HFFc6 (cell line): ENCODE results near the gene APCDD1. TPM values are rescaled to one million over a fixed set of nuclear protein-coding genes. Genes with fewer than 3 reads are reported as not detected.

Experiments
- DNase-seq: peaks from one replicate; pipeline ENCODE4 v3.0.0-alpha.2; 2018
- H3K27ac Mint-ChIP-seq: 2 replicates; pipeline ENCODE4 v1.8.0; 2020; ENCODE audit warnings: mild to moderate bottlenecking, mixed read lengths
- H3K27me3 Mint-ChIP-seq: 2 replicates; pipeline ENCODE4 v1.8.0; 2021; ENCODE audit warnings: mild to moderate bottlenecking, moderate library complexity, mixed read lengths; ENCODE audit not compliant: insufficient read depth
- H3K36me3 Mint-ChIP-seq: 2 replicates; pipeline ENCODE4 v1.8.0; 2021; ENCODE audit warnings: low read depth, mixed read lengths
- H3K4me1 Mint-ChIP-seq: 2 replicates; pipeline ENCODE4 v1.8.0; 2020; ENCODE audit warnings: low read depth, mixed read lengths
- H3K4me3 Mint-ChIP-seq: 2 replicates; pipeline ENCODE4 v1.8.0; 2020; ENCODE audit warnings: mild to moderate bottlenecking, moderate library complexity, mixed read lengths
- H3K9me3 Mint-ChIP-seq: 2 replicates; pipeline ENCODE4 v1.8.0; 2020; ENCODE audit warnings: mild to moderate bottlenecking, mixed read lengths
- CTCF ChIP-seq: fragments of 200-600 bp; sonication (generic); IDR thresholded peaks from 2 replicates; pipeline ENCODE4 v1.5.0; 2021; ENCODE audit warnings: antibody characterized with exemption, mild to moderate bottlenecking
- total RNA-seq, 6 experiments: library from RNA; stranded (reverse); fragmentation: NEBNext Ultra II Directional; extraction: Animal tissue kit (Norgen Biotek cat#: 25700); gene quantifications; 2 replicates in 1 of 6; 3 replicates in 5 of 6; pipeline ENCODE4 v1.2.3, GENCODE V29; 2021

The APCDD1 gene
- total RNA-seq, 6 experiments from 2014 or later: 0.12 TPM; not detected in 5

- Mint-ChIP-seq H3K27ac (no peak overlapping the region), H3K27me3 (peaks cover 28% of the 10 kb centered on the region), H3K9me3 (no peaks in the 10 kb centered on the region), H3K4me3 (no peak overlapping the region), H3K4me1 (no peaks in the 10 kb centered on the region), H3K36me3 (no peaks in the 10 kb centered on the region)
- DNase-seq: no peak
- TF ChIP-seq CTCF: no peak
Observed at GRCh38 chr18:10410472-10411308, 43.7 kb upstream of the APCDD1 start.

GRCh38 chr18:10412933-10413332 lies 41.5 kb upstream of the APCDD1 start:
- no peaks in the 10 kb centered on the region for H3K9me3 Mint-ChIP-seq
- TF ChIP-seq CTCF: no peak
- no peak overlapping the region for H3K27ac Mint-ChIP-seq
- H3K4me1 Mint-ChIP-seq: no peaks in the 10 kb centered on the region
- no peak for DNase-seq
- H3K27me3 Mint-ChIP-seq: peaks cover 22% of the 10 kb centered on the region
- H3K4me3 Mint-ChIP-seq: no peak overlapping the region
- no peaks in the 10 kb centered on the region for H3K36me3 Mint-ChIP-seq

GRCh38 chr18:10413722-10414121 lies 40.7 kb upstream of the APCDD1 start:
- TF ChIP-seq CTCF: no peak
- H3K27ac Mint-ChIP-seq: no peak overlapping the region

GRCh38 chr18:10414293-10414842 lies 40.1 kb upstream of the APCDD1 start:
- no peak overlapping the region for H3K4me3 Mint-ChIP-seq
- no peak for TF ChIP-seq CTCF

More at GRCh38 chr18:10413722-10414121, 40.7 kb upstream of the APCDD1 start:
- Mint-ChIP-seq H3K27me3 (peaks cover 21% of the 10 kb centered on the region), H3K36me3 (no peaks in the 10 kb centered on the region), H3K4me1 (no peaks in the 10 kb centered on the region), H3K4me3 (no peak overlapping the region), H3K9me3 (no peaks in the 10 kb centered on the region)
- no peak for DNase-seq

GRCh38 chr18:10416065-10416464 lies 38.4 kb upstream of the APCDD1 start:
- DNase-seq: no peak
- peaks cover 21% of the 10 kb centered on the region for H3K4me1 Mint-ChIP-seq
- 0 out of 2 replicates have a peak, but pooled peaks cover 8% of the 10 kb centered on the region for H3K36me3 Mint-ChIP-seq
- no peak overlapping the region for H3K4me3 Mint-ChIP-seq
- H3K9me3 Mint-ChIP-seq: peaks cover 13% of the 10 kb centered on the region
- H3K27me3 Mint-ChIP-seq: peaks cover 12% of the 10 kb centered on the region
- no peak overlapping the region for H3K27ac Mint-ChIP-seq
- TF ChIP-seq CTCF: no peak

More at GRCh38 chr18:10414293-10414842, 40.1 kb upstream of the APCDD1 start:
- no peaks in the 10 kb centered on the region for H3K36me3 Mint-ChIP-seq
- H3K4me1 Mint-ChIP-seq: peaks cover 4% of the 10 kb centered on the region
- no peak for DNase-seq
- H3K27me3 Mint-ChIP-seq: peaks cover 21% of the 10 kb centered on the region
- no peaks in the 10 kb centered on the region for H3K9me3 Mint-ChIP-seq
- no peak overlapping the region for H3K27ac Mint-ChIP-seq
